ENCODE data around the gene FSD1.

The FSD1 gene

DNA sequence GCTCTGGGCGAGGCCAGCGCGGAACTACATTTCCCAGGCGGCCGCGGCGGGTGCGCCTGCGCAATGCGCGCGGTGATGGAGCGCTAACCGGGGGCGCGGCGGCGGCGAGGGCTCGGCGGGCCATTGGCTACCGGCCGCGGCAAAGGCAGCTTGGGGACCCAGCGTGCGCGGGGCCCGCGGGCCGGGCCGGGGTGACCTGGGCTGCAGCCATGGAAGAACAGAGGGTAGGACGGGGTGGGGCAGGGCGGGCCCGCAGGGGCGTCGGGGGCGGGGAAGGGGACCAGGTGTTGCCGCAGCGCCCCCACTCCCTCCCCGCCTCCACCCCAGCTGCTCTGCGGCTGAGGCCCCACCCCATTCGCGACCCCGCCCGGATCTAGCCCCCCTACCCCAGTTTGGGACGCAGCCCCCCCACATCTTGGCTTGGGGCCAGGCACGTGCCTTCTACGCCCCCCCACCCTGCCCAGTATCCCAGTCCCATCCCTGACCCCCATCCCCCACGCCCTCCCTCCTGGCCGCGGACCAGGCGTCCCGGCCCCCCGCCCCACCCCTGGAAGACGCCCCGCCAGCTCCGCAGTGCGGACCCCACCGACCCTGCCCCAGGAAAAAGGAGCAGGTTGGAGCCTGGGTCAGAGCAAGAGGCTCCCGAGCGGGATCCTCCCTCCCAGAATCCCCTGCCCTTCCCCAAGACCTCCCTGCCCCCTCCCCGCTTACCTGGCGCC lies at the start of gene FSD1:
FSD1 (plus strand) TSS at position 61 of the 719 bp plus-strand sequence; CDS start at position 210, 149 bp downstream.
- TF ChIP-seq CTCF (IDR thresholded peaks at IDR 0.05; ENCODE audit: low read depth, low read length) = no peak
- DNase-seq (ENCODE audit: extremely low read depth, low read depth) = no peak

- no peak for DNase-seq (ENCODE audit: extremely low read depth, low read depth)
- TF ChIP-seq CTCF (IDR thresholded peaks at IDR 0.05; ENCODE audit: low read depth, low read length) = no peak
These were observed 47.8 kb upstream of the FSD1 start for GRCh38 chr19:4256563-4256962.

GRCh38 chr19:4257025-4257424 lies 47.4 kb upstream of the FSD1 start:
- no peak for TF ChIP-seq CTCF (IDR thresholded peaks at IDR 0.05; ENCODE audit: low read depth, low read length)
- DNase-seq (ENCODE audit: extremely low read depth, low read depth) = no peak

GRCh38 chr19:4258181-4258580 lies 46.2 kb upstream of the FSD1 start:
- no peak for DNase-seq (ENCODE audit: extremely low read depth, low read depth)
- TF ChIP-seq CTCF (IDR thresholded peaks at IDR 0.05; ENCODE audit: low read depth, low read length) = no peak

GRCh38 chr19:4260613-4261191 lies 43.7 kb upstream of the FSD1 start:
- no peak for TF ChIP-seq CTCF (IDR thresholded peaks at IDR 0.05; ENCODE audit: low read depth, low read length)
- no peak for DNase-seq (ENCODE audit: extremely low read depth, low read depth)

GRCh38 chr19:4264812-4265211 lies 39.6 kb upstream of the FSD1 start:
- no peak for TF ChIP-seq CTCF (IDR thresholded peaks at IDR 0.05; ENCODE audit: low read depth, low read length)
- no peak for DNase-seq (ENCODE audit: extremely low read depth, low read depth)

DNA sequence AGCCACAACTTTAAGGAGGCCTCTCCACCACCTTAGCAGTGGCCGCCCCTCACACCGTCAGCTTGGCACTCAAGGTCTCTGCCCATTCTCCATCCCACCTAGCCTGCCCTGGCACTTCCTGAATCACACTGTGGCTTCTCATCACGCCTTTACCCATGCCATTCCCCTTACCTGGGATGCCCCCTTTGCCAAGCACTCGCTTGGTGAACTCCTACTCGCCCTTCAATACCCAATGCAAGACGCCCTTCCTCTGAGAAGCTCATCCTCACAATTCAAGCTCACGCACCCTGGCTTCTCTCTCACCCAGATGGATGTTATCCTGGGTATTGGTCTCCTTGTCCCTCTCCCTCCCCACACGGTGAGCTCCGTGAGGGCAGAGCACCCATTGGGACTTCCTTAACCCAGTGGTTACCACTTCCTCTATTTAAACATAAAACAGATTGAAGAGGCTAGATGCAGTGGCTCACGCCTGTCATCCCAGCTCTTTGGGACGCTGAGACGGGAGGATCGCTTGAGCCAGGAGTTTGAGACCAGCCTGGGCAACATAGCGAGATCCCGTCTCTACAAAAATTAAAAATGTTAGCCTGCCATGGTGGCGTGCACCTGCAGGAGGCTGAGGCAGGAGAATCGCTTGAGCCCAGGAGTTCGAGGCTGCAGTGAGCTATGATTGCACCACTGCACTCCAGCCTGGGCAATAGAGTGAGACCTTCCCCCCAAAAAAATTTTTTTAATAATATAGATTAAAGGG lies 38.0 kb upstream of the FSD1 start:
- no peak for TF ChIP-seq CTCF (IDR thresholded peaks at IDR 0.05; ENCODE audit: low read depth, low read length)
- DNase-seq (ENCODE audit: extremely low read depth, low read depth) = no peak
